SIG-M5 treated with dmso at 0.1 percent for 504 hours (cell line): ENCODE data around the gene LKAAEAR1.

Experiments
- DNase-seq: peaks from one replicate; lab custom pipeline; 2025; ENCODE audit not compliant: unreplicated experiment; lab: John Stamatoyannopoulos, UW

LKAAEAR1 gene

GRCh38 chr20:64052987-64053840 is 31.0 kb downstream of the LKAAEAR1 start:
- DNase-seq = no peak

GRCh38 chr20:64052326-64052722 is 31.9 kb downstream of the LKAAEAR1 start:
- no peak for DNase-seq

- DNase-seq = no peak
These were observed 32.5 kb downstream of the LKAAEAR1 start for GRCh38 chr20:64051561-64052325.

- DNase-seq = no peak
These were observed 33.2 kb downstream of the LKAAEAR1 start for GRCh38 chr20:64051033-64051452.

GRCh38 chr20:64050261-64051032 is 33.8 kb downstream of the LKAAEAR1 start:
- no peak for DNase-seq

- DNase-seq = no peak
These were observed 34.3 kb downstream of the LKAAEAR1 start for GRCh38 chr20:64049878-64050260.

- DNase-seq = no peak
These were observed 34.9 kb downstream of the LKAAEAR1 start, which contains the start of gene SOX18 for GRCh38 chr20:64049060-64049877. TSS of gene SOX18 (minus strand) at chr20:64049639. CDS start at chr20:64049516, 123 bp downstream.

- no peak for DNase-seq
These were observed 35.7 kb downstream of the LKAAEAR1 start for GRCh38 chr20:64048402-64049044.

- no peak for DNase-seq
These were observed 36.2 kb downstream of the LKAAEAR1 start for GRCh38 chr20:64047968-64048401.

GRCh38 chr20:64047046-64047389 is 37.2 kb downstream of the LKAAEAR1 start:
- DNase-seq = no peak

GRCh38 chr20:64045346-64046011 is 38.7 kb downstream of the LKAAEAR1 start:
- no peak for DNase-seq

GRCh38 chr20:64044484-64045247 is 39.5 kb downstream of the LKAAEAR1 start:
- DNase-seq = no peak

- no peak for DNase-seq
These were observed 40.4 kb downstream of the LKAAEAR1 start for GRCh38 chr20:64043768-64044167.

GRCh38 chr20:64042054-64042781 is 42.0 kb downstream of the LKAAEAR1 start:
- DNase-seq = no peak

GRCh38 chr20:64041781-64042053 is 42.5 kb downstream of the LKAAEAR1 start:
- DNase-seq = no peak

- peak; percentile 30 for DNase-seq
These were observed 43.0 kb downstream of the LKAAEAR1 start for GRCh38 chr20:64041040-64041780.

- DNase-seq = no peak
These were observed 43.8 kb downstream of the LKAAEAR1 start for GRCh38 chr20:64040231-64041039.
